Uterus (tissue), 4 donors: ENCODE measurements around the gene FBN1. TPM values are rescaled to one million over a fixed set of nuclear protein-coding genes. Genes with fewer than 3 reads are reported as not detected.

Experiments
- DNase-seq, 2 donors: peaks; one replicate each; pipeline ENCODE4 v3.0.0-alpha.2; 2019 to 2020
- H3K27ac ChIP-seq, 2 donors: fragments of 200-600 bp; sonication (generic); 1 replicate in 1 of 2; 2 replicates in 1 of 2; pipeline ENCODE4 v1.5.1; 2016 to 2018
- H3K27me3 ChIP-seq, 2 donors: fragments of 200-600 bp; sonication (generic); one replicate each; pipeline ENCODE4 v1.5.1; 2018 to 2019; ENCODE audit warnings: control low read depth in 1 of 2
- H3K36me3 ChIP-seq, 2 donors: fragments of 200-600 bp; sonication (generic); one replicate each; pipeline ENCODE4 v1.5.1; 2019; ENCODE audit warnings: control low read depth in 1 of 2
- H3K4me1 ChIP-seq, 2 donors: fragments of 200-600 bp; sonication (generic); one replicate each; pipeline ENCODE4 v1.5.1; 2018 to 2019; ENCODE audit warnings: control low read depth in 1 of 2
- H3K4me3 ChIP-seq, 2 donors: fragments of 200-600 bp; sonication (generic); 1 replicate in 1 of 2; 2 replicates in 1 of 2; pipeline ENCODE4 v1.5.1; 2018 to 2019; ENCODE audit warnings: mild to moderate bottlenecking in 1 of 2
- H3K9me3 ChIP-seq, 2 donors: fragments of 200-600 bp; sonication (generic); one replicate each; pipeline ENCODE4 v1.5.1; 2019; ENCODE audit warnings: control low read depth in 1 of 2
- POLR2A ChIP-seq, 2 donors: fragments of 450-650 bp; IDR thresholded peaks; one replicate each; pipeline ENCODE4 v1.6.1; 2016; ENCODE audit warnings: antibody characterized with exemption in 2 of 2, mild to moderate bottlenecking in 1 of 2, moderate library complexity in 1 of 2
- intact Hi-C: fragments of 100-400 bp; cut with DNase I; formaldehyde crosslinking; loops from one replicate; pipeline ENCODE4 v1.15.1; 2023; ENCODE audit warnings: low total_unique reads
- total RNA-seq, 4 donors: library from RNA; depleted of rRNA in 3 of 4; stranded (reverse); fragments of >200 nt in 3 of 4; gene quantifications; one replicate each; pipeline versions ENCODE4 v1.1.0 to v1.2.4, GENCODE V29; 2014 to 2023
- TF ChIP-seq, protein P1 (sequence below), 4 experiments: fragments of 200-600 bp in 2 of 4; fragments of 450-650 bp in 2 of 4; sonication (generic) in 2 of 4; IDR thresholded peaks; one replicate each; pipeline ENCODE4 v1.5.1; 2016 to 2019; ENCODE audit warnings: antibody characterized with exemption in 4 of 4, mild to moderate bottlenecking in 2 of 4, moderate library complexity in 1 of 4
- donor health status: DM: yes; HTN: yes; CAD: no.

FBN1 gene
- total RNA-seq, 4 donors from 2014 or later: 76.3 to 584 (median 95.8) TPM

DNA sequence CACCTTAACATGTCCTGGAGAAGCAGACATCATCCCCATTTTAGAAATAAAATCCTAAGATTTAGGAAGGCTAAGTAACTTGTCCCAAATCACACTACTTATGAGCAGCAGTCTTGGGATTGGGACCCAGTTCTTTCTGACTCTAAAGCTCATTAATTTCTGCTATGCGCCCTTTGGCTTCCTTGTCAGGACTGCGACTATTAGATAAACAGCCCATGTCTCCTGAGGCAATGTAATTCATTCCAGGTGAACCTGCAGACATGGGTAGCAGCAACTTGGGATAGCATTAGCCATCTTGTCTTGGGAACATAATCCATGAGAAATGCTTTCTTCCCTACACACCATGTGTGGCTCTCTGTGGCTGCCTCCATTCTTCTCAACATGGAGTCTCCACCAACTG, 32.3 kb upstream of the FBN1 start:
- no peak for TF ChIP-seq POLR2A (IDR thresholded peaks at IDR 0.05)
- TF ChIP-seq, protein P1, sequence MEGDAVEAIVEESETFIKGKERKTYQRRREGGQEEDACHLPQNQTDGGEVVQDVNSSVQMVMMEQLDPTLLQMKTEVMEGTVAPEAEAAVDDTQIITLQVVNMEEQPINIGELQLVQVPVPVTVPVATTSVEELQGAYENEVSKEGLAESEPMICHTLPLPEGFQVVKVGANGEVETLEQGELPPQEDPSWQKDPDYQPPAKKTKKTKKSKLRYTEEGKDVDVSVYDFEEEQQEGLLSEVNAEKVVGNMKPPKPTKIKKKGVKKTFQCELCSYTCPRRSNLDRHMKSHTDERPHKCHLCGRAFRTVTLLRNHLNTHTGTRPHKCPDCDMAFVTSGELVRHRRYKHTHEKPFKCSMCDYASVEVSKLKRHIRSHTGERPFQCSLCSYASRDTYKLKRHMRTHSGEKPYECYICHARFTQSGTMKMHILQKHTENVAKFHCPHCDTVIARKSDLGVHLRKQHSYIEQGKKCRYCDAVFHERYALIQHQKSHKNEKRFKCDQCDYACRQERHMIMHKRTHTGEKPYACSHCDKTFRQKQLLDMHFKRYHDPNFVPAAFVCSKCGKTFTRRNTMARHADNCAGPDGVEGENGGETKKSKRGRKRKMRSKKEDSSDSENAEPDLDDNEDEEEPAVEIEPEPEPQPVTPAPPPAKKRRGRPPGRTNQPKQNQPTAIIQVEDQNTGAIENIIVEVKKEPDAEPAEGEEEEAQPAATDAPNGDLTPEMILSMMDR (IDR thresholded peaks at IDR 0.05): no peak
- no peaks in the 10 kb centered on the region for H3K36me3 ChIP-seq
- no peaks in the 10 kb centered on the region for H3K27me3 ChIP-seq

DNA sequence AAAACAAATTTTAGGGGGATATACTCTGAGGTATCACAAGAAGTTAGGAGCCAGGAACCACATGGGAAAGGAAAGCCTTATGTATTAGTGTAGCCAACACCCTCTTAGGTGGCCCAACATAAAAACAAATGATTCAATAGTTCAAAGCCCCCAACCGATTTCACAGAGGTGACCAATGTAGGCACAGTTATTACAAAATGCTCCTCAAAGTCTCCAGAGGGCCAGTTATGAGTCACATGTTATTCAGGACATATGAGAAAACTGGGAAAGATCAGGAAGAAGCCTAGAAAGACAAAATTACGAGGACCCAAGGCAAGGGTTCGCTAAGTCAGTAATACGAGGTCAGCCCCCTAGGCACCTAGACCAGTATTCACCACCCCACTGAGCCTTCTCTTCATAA, 29.9 kb upstream of the FBN1 start:
- H3K4me3 ChIP-seq: no peak overlapping the region
- H3K27ac ChIP-seq: no peak overlapping the region
- DNase-seq: no peak
- no peak for TF ChIP-seq POLR2A (IDR thresholded peaks at IDR 0.05)
- TF ChIP-seq, protein P1 (IDR thresholded peaks at IDR 0.05): no peak
- no peaks in the 10 kb centered on the region for H3K27me3 ChIP-seq
- intact Hi-C loops: no loop called here
- H3K9me3 ChIP-seq: no peaks in the 10 kb centered on the region
- no peaks in the 10 kb centered on the region for H3K4me1 ChIP-seq
- H3K36me3 ChIP-seq: no peaks in the 10 kb centered on the region

More for the DNA sequence above, 32.3 kb upstream of the FBN1 start:
- no peaks in the 10 kb centered on the region for H3K4me1 ChIP-seq
- intact Hi-C loops: no loop called here
- DNase-seq: no peak
- no peak overlapping the region for H3K27ac ChIP-seq
- no peak overlapping the region for H3K4me3 ChIP-seq
- H3K9me3 ChIP-seq: no peaks in the 10 kb centered on the region

DNA sequence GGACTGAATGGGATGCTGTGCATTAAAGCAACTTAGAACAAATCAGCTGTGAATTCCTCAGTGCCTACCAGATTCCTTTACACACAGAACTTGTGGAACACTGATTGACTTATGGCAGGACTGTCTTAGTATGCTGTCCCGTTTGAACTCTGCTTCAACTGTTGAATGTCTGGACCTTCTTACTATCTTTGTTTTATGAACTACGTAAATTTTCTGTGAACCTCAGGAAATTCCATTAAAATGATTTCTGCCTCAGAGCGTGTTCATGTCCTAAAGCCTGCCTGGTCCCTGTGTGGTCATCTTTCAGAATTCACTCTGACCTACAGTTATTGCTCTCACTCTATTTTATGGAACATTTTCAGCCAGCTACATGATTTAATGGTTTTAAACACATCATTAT, 29.4 kb upstream of the FBN1 start:
- H3K9me3 ChIP-seq: no peaks in the 10 kb centered on the region
- DNase-seq: no peak
- no peaks in the 10 kb centered on the region for H3K36me3 ChIP-seq
- no peak overlapping the region for H3K27ac ChIP-seq
- no peaks in the 10 kb centered on the region for H3K27me3 ChIP-seq
- TF ChIP-seq, protein P1 (IDR thresholded peaks at IDR 0.05): no peak
- no peak for TF ChIP-seq POLR2A (IDR thresholded peaks at IDR 0.05)
- H3K4me3 ChIP-seq: no peak overlapping the region
- intact Hi-C loops: no loop called here
- no peaks in the 10 kb centered on the region for H3K4me1 ChIP-seq

DNA sequence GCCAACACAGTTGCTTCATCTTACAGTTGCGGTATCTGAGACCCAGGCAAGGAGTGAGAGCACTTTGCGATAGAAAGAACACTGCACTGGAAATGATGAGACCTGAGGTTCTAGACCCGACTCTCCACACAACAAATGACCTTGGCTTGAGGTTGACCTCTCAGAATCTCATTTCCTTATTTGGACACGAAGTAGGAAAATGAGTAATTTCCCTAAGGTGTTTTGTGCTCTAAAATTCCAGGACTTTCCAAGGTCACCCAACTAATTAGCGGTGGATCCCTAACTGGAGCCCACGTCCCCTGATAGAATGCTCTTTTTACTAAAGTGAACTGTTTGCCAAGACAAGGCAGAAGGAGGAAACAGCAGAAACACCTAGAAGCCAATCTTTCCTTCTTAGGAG, 26.7 kb upstream of the FBN1 start:
- Histone ChIP-seq H3K9me3 (no peaks in the 10 kb centered on the region), H3K27me3 (no peaks in the 10 kb centered on the region), H3K4me3 (no peak overlapping the region), H3K36me3 (no peaks in the 10 kb centered on the region), H3K4me1 (no peaks in the 10 kb centered on the region), H3K27ac (no peak overlapping the region)
- TF ChIP-seq, protein P1 (IDR thresholded peaks at IDR 0.05): no peak
- no peak for TF ChIP-seq POLR2A (IDR thresholded peaks at IDR 0.05)
- no peak for DNase-seq
- intact Hi-C loops: no loop called here

DNA sequence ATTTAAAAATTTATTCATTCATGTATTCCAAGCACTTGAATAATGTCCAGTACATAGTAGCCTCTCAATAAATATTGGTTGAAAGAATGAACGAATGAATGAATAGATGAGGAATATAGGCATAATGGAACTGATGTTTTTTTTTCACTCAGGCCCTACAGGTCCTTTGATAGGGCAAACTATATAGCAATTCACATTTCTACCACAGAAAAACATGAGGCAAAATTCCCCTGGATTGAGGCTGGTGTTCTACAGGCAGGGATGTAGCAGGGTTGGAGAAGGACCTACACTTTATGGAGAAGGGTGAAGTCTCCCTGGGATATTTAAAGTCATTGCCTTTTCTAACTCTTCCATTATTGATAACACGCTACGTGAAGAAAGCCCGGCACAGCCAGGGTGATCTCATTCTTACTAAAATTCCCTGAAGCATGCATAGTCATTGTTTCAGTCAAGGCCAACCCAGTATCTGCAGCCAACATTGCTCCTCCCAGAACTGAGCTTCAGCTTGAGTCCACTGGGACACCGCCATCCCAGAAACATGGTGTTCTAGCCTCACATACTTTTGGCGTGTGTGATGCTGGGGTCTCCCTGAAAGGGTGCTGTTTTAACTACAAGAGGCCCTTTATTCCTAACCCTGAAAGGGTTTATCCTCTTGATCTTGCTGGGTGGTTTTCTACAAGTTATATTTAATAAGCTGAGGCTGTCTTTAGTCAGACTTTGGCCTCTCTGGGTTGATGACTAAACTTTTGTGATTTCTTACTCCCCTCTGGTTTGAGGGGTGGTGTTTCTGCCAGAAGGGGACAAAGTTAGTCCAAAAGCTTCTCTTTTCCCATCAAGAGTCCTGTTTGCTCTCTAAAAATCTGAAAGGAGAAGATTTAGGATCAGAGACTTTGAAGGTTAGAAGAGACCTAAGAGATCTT, 25.9 kb upstream of the FBN1 start:
- Histone ChIP-seq H3K4me3 (no peak overlapping the region), H3K27ac (peak overlapping the region in 1 of 2 donors; percentile 13), H3K36me3 (no peaks in the 10 kb centered on the region), H3K27me3 (no peaks in the 10 kb centered on the region), H3K9me3 (no peaks in the 10 kb centered on the region), H3K4me1 (no peaks in the 10 kb centered on the region)
- peak; percentile 36 to 64 for DNase-seq
- intact Hi-C loops: no loop called here
- TF ChIP-seq, protein P1 (IDR thresholded peaks at IDR 0.05): no peak
- TF ChIP-seq POLR2A (IDR thresholded peaks at IDR 0.05): no peak
